ENCODE data around the gene SLC8A1. TPM values are rescaled to one million over a fixed set of nuclear protein-coding genes. Genes with fewer than 3 reads are reported as not detected.

Gene SLC8A1
- total and polyA plus RNA-seq, 2 donors (not counting 1 experiment from before 2014, with no cell fraction given): 0.07 to 0.20 TPM

- intact Hi-C loops (cut with micrococcal nuclease): no loop called here
- H3K9me3 ChIP-seq (ENCODE audit: control extremely low read depth in 1 of 3, control insufficient read depth in 2 of 3, insufficient read depth in 1 of 3, low read length in 2 of 3): no peaks in the 10 kb centered on the region
- no peak overlapping the region for H3K27ac ChIP-seq (ENCODE audit: low read length in 2 of 2)
- H4K20me1 ChIP-seq (ENCODE audit: control insufficient read depth, insufficient read depth, low read length, poor library complexity, severe bottlenecking): no peaks in the 10 kb centered on the region
- DNase-seq: no peak
- Mint-ChIP-seq H3K27me3 (no peaks in the 10 kb centered on the region), H3K9me3 (ENCODE audit: insufficient read depth) (no peaks in the 10 kb centered on the region), H3K4me3 (no peak overlapping the region), H3K27ac (no peak overlapping the region), H3K4me1 (no peaks in the 10 kb centered on the region)
- no peaks in the 10 kb centered on the region for H3K79me2 ChIP-seq (ENCODE audit: control insufficient read depth, insufficient read depth, low read length)
- ATAC-seq (ENCODE audit: low read depth): no peak
- no peaks in the 10 kb centered on the region for H3K4me1 ChIP-seq (ENCODE audit: control insufficient read depth in 2 of 2, insufficient read depth in 2 of 2, low read length in 2 of 2)
- no CpG with 5 or more reads among the region's 5 CpGs for WGBS (ENCODE audit: insufficient coverage)
- ChIA-PET CTCF (no interaction called here), POLR2A (no interaction called here)
- H3K9ac ChIP-seq (ENCODE audit: low read length): no peak overlapping the region
- no peaks in the 10 kb centered on the region for H3K36me3 ChIP-seq (replicated peaks in 1 of 2; ENCODE audit: control extremely low read depth in 1 of 2, control insufficient read depth in 1 of 2, extremely low read depth in 1 of 2, insufficient read depth in 2 of 2, low read length in 1 of 2)
- H3K4me3 ChIP-seq (ENCODE audit: control extremely low read depth in 1 of 5, extremely low read depth in 1 of 5, insufficient read depth in 1 of 5, low read depth in 2 of 5, low read length in 4 of 5): no peak overlapping the region
- no peak overlapping the region for H2AFZ ChIP-seq (ENCODE audit: insufficient read depth, low read depth, low read length, poor library complexity, severe bottlenecking)
- TF ChIP-seq EZH2 (IDR thresholded peaks at IDR 0.05; ENCODE audit: borderline replicate concordance, insufficient read depth, low read depth, low read length, poor library complexity, severe bottlenecking) (no peak), CTCF (IDR thresholded peaks at IDR 0.05) (no peak)
- H3K27me3 ChIP-seq (replicated peaks in 1 of 4; ENCODE audit: control extremely low read depth in 1 of 4, control insufficient read depth in 3 of 4, insufficient read depth in 4 of 4, low read length in 3 of 4): no peaks in the 10 kb centered on the region
- H3K4me2 ChIP-seq (replicated peaks; ENCODE audit: low read depth, low read length, poor library complexity, severe bottlenecking): no peak overlapping the region
These were observed 293.1 kb downstream of the SLC8A1 start for GRCh38 chr2:40158781-40159180.

- H3K9me3 Mint-ChIP-seq (ENCODE audit: insufficient read depth): no peaks in the 10 kb centered on the region
- no peak overlapping the region for H3K4me2 ChIP-seq (replicated peaks; ENCODE audit: low read depth, low read length, poor library complexity, severe bottlenecking)
- no peaks in the 10 kb centered on the region for H3K27me3 Mint-ChIP-seq
- WGBS (ENCODE audit: insufficient coverage): 100% methylated on average over 1 of the region's 2 CpGs
- ChIA-PET POLR2A (no interaction called here), CTCF (no interaction called here)
- TF ChIP-seq EZH2 (IDR thresholded peaks at IDR 0.05; ENCODE audit: borderline replicate concordance, insufficient read depth, low read depth, low read length, poor library complexity, severe bottlenecking): no peak
- no peak for TF ChIP-seq CTCF (IDR thresholded peaks at IDR 0.05)
- no peaks in the 10 kb centered on the region for H3K4me1 ChIP-seq (ENCODE audit: control insufficient read depth in 2 of 2, insufficient read depth in 2 of 2, low read length in 2 of 2)
- no peaks in the 10 kb centered on the region for H3K27me3 ChIP-seq (replicated peaks in 1 of 4; ENCODE audit: control extremely low read depth in 1 of 4, control insufficient read depth in 3 of 4, insufficient read depth in 4 of 4, low read length in 3 of 4)
- no peaks in the 10 kb centered on the region for H4K20me1 ChIP-seq (ENCODE audit: control insufficient read depth, insufficient read depth, low read length, poor library complexity, severe bottlenecking)
- DNase-seq: no peak
- H3K4me3 Mint-ChIP-seq: no peak overlapping the region
- intact Hi-C loops (cut with micrococcal nuclease): no loop called here
- no peaks in the 10 kb centered on the region for H3K4me1 Mint-ChIP-seq
- H2AFZ ChIP-seq (ENCODE audit: insufficient read depth, low read depth, low read length, poor library complexity, severe bottlenecking): no peak overlapping the region
- no peak overlapping the region for H3K27ac Mint-ChIP-seq
- H3K9ac ChIP-seq (ENCODE audit: low read length): no peak overlapping the region
- no peak overlapping the region for H3K27ac ChIP-seq (ENCODE audit: low read length in 2 of 2)
- H3K36me3 ChIP-seq (replicated peaks in 1 of 2; ENCODE audit: control extremely low read depth in 1 of 2, control insufficient read depth in 1 of 2, extremely low read depth in 1 of 2, insufficient read depth in 2 of 2, low read length in 1 of 2): no peaks in the 10 kb centered on the region
- no peak overlapping the region for H3K4me3 ChIP-seq (ENCODE audit: control extremely low read depth in 1 of 5, extremely low read depth in 1 of 5, insufficient read depth in 1 of 5, low read depth in 2 of 5, low read length in 4 of 5)
- H3K9me3 ChIP-seq (ENCODE audit: control extremely low read depth in 1 of 3, control insufficient read depth in 2 of 3, insufficient read depth in 1 of 3, low read length in 2 of 3): no peaks in the 10 kb centered on the region
- no peak for ATAC-seq (ENCODE audit: low read depth)
- H3K79me2 ChIP-seq (ENCODE audit: control insufficient read depth, insufficient read depth, low read length): no peaks in the 10 kb centered on the region
These were observed 296.2 kb downstream of the SLC8A1 start for GRCh38 chr2:40155728-40156127.

Data from B cell (primary cell).